H1 (cell line): ENCODE data around the gene VWF. TPM values are rescaled to one million over a fixed set of nuclear protein-coding genes. Genes with fewer than 3 reads are reported as not detected.

Experiments used
- CTCF ChIA-PET: fragments of 300-600 bp; sonication (Branson Sonifier 250); formaldehyde crosslinking; loops from one replicate; lab custom pipeline; 2021; ENCODE audit not compliant: partially characterized antibody; lab: Charles Lee
- POLR2A ChIA-PET: fragments of 300-600 bp; sonication (Branson Sonifier 250); formaldehyde crosslinking; loops from one replicate; lab custom pipeline; 2021; ENCODE audit warnings: inconsistent platforms; ENCODE audit not compliant: partially characterized antibody; lab: Charles Lee
- DNase-seq, 2 experiments: peaks; one replicate each; pipeline versions ENCODE4 v3.0.0 to v3.0.0-alpha.2; 2010 to 2022; ENCODE audit warnings: low spot score in 2 of 2, low read depth in 1 of 2, mixed read lengths in 1 of 2
- FAIRE-seq: peaks from 2 replicates; lab custom pipeline; 2011; peaks lifted over from hg19 to GRCh38; lab: Jason Lieb, UNC
- H2AFZ ChIP-seq: 2 replicates; pipeline ENCODE4 v1.8.1; 2012; ENCODE audit warnings: low read length, inconsistent platforms
- H2AK5ac ChIP-seq: 2 replicates; pipeline ENCODE4 v1.6.1; 2013; ENCODE audit warnings: low read depth, low read length
- H2BK120ac ChIP-seq: replicated peaks from 2 replicates; pipeline ENCODE3; 2013; ENCODE audit warnings: low read depth, low read length, inconsistent platforms
- H2BK12ac ChIP-seq: 2 replicates; pipeline ENCODE4 v1.6.1; 2013; ENCODE audit warnings: low read depth, low read length
- H2BK15ac ChIP-seq: 2 replicates; pipeline ENCODE4 v1.6.1; 2013; ENCODE audit warnings: low read length
- H2BK20ac ChIP-seq: 2 replicates; pipeline ENCODE4 v1.6.1; 2013; ENCODE audit warnings: low read length
- H2BK5ac ChIP-seq: 2 replicates; pipeline ENCODE4 v1.6.1; 2013; ENCODE audit warnings: low read depth, low read length
- H3K14ac ChIP-seq: 2 replicates; pipeline ENCODE4 v1.6.1; 2013; ENCODE audit warnings: inconsistent platforms; ENCODE audit not compliant: insufficient read length
- H3K18ac ChIP-seq: 2 replicates; pipeline ENCODE4 v1.6.1; 2013; ENCODE audit warnings: low read length; ENCODE audit errors: extremely low read depth
- H3K23ac ChIP-seq: 2 replicates; pipeline ENCODE4 v1.6.1; 2013; ENCODE audit warnings: inconsistent platforms; ENCODE audit not compliant: insufficient read length
- H3K23me2 ChIP-seq: 2 replicates; pipeline ENCODE4 v1.6.1; 2013; ENCODE audit warnings: low read depth, low read length
- H3K27ac ChIP-seq: 2 replicates; pipeline ENCODE4 v1.6.1; 2011; ENCODE audit warnings: low read depth, low read length, inconsistent platforms
- H3K27me3 ChIP-seq, 4 experiments: replicated peaks in 1 of 4; 1 replicate in 1 of 4; 2 replicates in 3 of 4; pipeline versions ENCODE4 v1.6.1 to v1.8.1; 2011 to 2013; ENCODE audit warnings: low read length in 3 of 4, mild to moderate bottlenecking in 3 of 4, inconsistent platforms in 2 of 4, mixed read lengths in 2 of 4, moderate library complexity in 1 of 4; ENCODE audit not compliant: control insufficient read depth in 3 of 4, insufficient read depth in 3 of 4; ENCODE audit errors: extremely low read depth in 1 of 4
- H3K36me3 ChIP-seq, 4 experiments: 2 replicates each; pipeline versions ENCODE4 v1.6.1 to v1.8.1; 2011 to 2013; ENCODE audit warnings: mild to moderate bottlenecking in 4 of 4, low read length in 3 of 4, moderate library complexity in 2 of 4, control low read depth in 1 of 4, inconsistent platforms in 1 of 4; ENCODE audit not compliant: insufficient read depth in 4 of 4, control insufficient read depth in 2 of 4
- H3K4ac ChIP-seq: replicated peaks from 2 replicates; pipeline ENCODE3; 2013; ENCODE audit warnings: low read length, low read depth, mixed read lengths, inconsistent platforms; ENCODE audit not compliant: insufficient read length
- H3K4me1 ChIP-seq, 4 experiments: replicated peaks in 1 of 4; 1 replicate in 1 of 4; 2 replicates in 3 of 4; pipeline versions ENCODE4 v1.6.1 to v1.8.1; 2011 to 2013; ENCODE audit warnings: low read length in 3 of 4, inconsistent platforms in 2 of 4, mixed read lengths in 1 of 4; ENCODE audit not compliant: insufficient read depth in 4 of 4, control insufficient read depth in 3 of 4
- H3K4me2 ChIP-seq, 2 experiments: 2 replicates each; pipeline versions ENCODE4 v1.6.1 to v1.8.1; 2011 to 2013; ENCODE audit warnings: low read depth in 2 of 2, low read length in 2 of 2, control low read depth in 1 of 2, inconsistent platforms in 1 of 2, mild to moderate bottlenecking in 1 of 2; ENCODE audit not compliant: insufficient read depth in 1 of 2
- H3K4me3 ChIP-seq, 4 experiments: fragments of 200-600, 300-600 bp in 1 of 4; sonication (generic), shearing (Covaris generic), sonication (Bioruptor Twin) in 1 of 4; 2 replicates each; pipeline versions ENCODE4 v1.5.1 to v1.8.1; 2011 to 2016; ENCODE audit warnings: low read length in 4 of 4, low read depth in 3 of 4, control low read depth in 2 of 4, inconsistent platforms in 2 of 4, mild to moderate bottlenecking in 2 of 4, mixed read lengths in 1 of 4, moderate library complexity in 1 of 4; ENCODE audit not compliant: insufficient read depth in 2 of 4; ENCODE audit errors: extremely low read depth in 1 of 4
- H3K56ac ChIP-seq: replicated peaks from 2 replicates; pipeline ENCODE3; 2013; ENCODE audit warnings: low read depth, mild to moderate bottlenecking, mixed read lengths, low read length, inconsistent platforms; ENCODE audit not compliant: insufficient read length
- H3K79me1 ChIP-seq: 2 replicates; pipeline ENCODE4 v1.6.1; 2013; ENCODE audit warnings: low read depth, low read length, control low read depth
- H3K79me2 ChIP-seq, 2 experiments: 2 replicates each; pipeline versions ENCODE4 v1.6.1 to v1.8.1; 2012 to 2013; ENCODE audit warnings: low read length in 2 of 2, mild to moderate bottlenecking in 2 of 2, inconsistent platforms in 1 of 2; ENCODE audit not compliant: insufficient read depth in 2 of 2, control insufficient read depth in 1 of 2
- H3K9ac ChIP-seq, 4 experiments: replicated peaks in 1 of 4; 1 replicate in 1 of 4; 2 replicates in 3 of 4; pipeline versions ENCODE4 v1.6.1 to v1.8.1; 2011 to 2013; ENCODE audit warnings: low read depth in 3 of 4, low read length in 3 of 4, control low read depth in 2 of 4, mild to moderate bottlenecking in 2 of 4, moderate library complexity in 2 of 4, inconsistent platforms in 1 of 4; ENCODE audit errors: extremely low read depth in 1 of 4
- H3K9me3 ChIP-seq, 2 experiments: 2 replicates each; pipeline versions ENCODE4 v1.6.1 to v1.8.1; 2012 to 2013; ENCODE audit warnings: mild to moderate bottlenecking in 2 of 2, moderate library complexity in 2 of 2, control low read depth in 1 of 2, inconsistent platforms in 1 of 2, low read depth in 1 of 2, low read length in 1 of 2, mixed read lengths in 1 of 2; ENCODE audit not compliant: insufficient read depth in 2 of 2
- H4K20me1 ChIP-seq, 2 experiments: replicated peaks in 1 of 2; 2 replicates each; pipeline versions ENCODE3 to v1.8.1; 2011 to 2013; ENCODE audit warnings: inconsistent platforms in 2 of 2, low read length in 2 of 2, mild to moderate bottlenecking in 1 of 2; ENCODE audit not compliant: insufficient read depth in 2 of 2, control insufficient read depth in 1 of 2
- H4K5ac ChIP-seq: 2 replicates; pipeline ENCODE4 v1.6.1; 2013; ENCODE audit warnings: low read length, low read depth, mixed read lengths, inconsistent platforms; ENCODE audit not compliant: insufficient read length
- H4K8ac ChIP-seq: 2 replicates; pipeline ENCODE4 v1.8.0; 2013; ENCODE audit warnings: mild to moderate bottlenecking, moderate library complexity, low read length, inconsistent platforms; ENCODE audit not compliant: insufficient read depth; ENCODE audit errors: extremely low read depth
- H4K91ac ChIP-seq: replicated peaks from 2 replicates; pipeline ENCODE3; 2013; ENCODE audit warnings: low read length, mixed read lengths, inconsistent platforms; ENCODE audit not compliant: insufficient read length
- BCL11A ChIP-seq, 2 experiments: IDR thresholded peaks; one replicate each; pipeline ENCODE4 v1.6.1; 2011; ENCODE audit warnings: low read depth in 2 of 2, low read length in 2 of 2, mild to moderate bottlenecking in 2 of 2
- CBX8 ChIP-seq: fragments of 300-800, 300-1000 bp; sonication (generic); IDR thresholded peaks from 2 replicates; pipeline ENCODE4 v1.7.1; 2016; ENCODE audit warnings: low read depth, low read length, borderline replicate concordance
- CHD1 ChIP-seq: IDR thresholded peaks from 2 replicates; pipeline ENCODE4 v1.6.1; 2012; ENCODE audit warnings: low read depth, low read length, improper control_type of control experiment
- EGR1 ChIP-seq: IDR thresholded peaks from 2 replicates; pipeline ENCODE4 v1.6.1; 2011; ENCODE audit warnings: low read depth, low read length, borderline replicate concordance
- HDAC2 ChIP-seq, 2 experiments: fragments of 300-600 bp in 1 of 2; sonication (generic) in 1 of 2; IDR thresholded peaks; 2 replicates each; pipeline ENCODE4 v1.6.1; 2011 to 2012; ENCODE audit warnings: low read depth in 2 of 2, low read length in 2 of 2, mild to moderate bottlenecking in 2 of 2, moderate library complexity in 2 of 2, borderline replicate concordance in 1 of 2, inconsistent platforms in 1 of 2
- POLR2A ChIP-seq, 2 experiments: IDR thresholded peaks; 1 replicate in 1 of 2; 2 replicates in 1 of 2; pipeline ENCODE4 v1.6.1; 2011; ENCODE audit warnings: low read depth in 2 of 2, low read length in 2 of 2, mild to moderate bottlenecking in 2 of 2; ENCODE audit errors: control extremely low read depth in 1 of 2
- RBBP5 ChIP-seq: IDR thresholded peaks from 2 replicates; pipeline ENCODE4 v1.7.1; 2012; ENCODE audit warnings: low read depth, mild to moderate bottlenecking, inconsistent platforms, low read length, moderate library complexity, borderline replicate concordance
- SIRT6 ChIP-seq: IDR thresholded peaks from one replicate; pipeline ENCODE4 v1.7.1; 2012; ENCODE audit warnings: low read length, inconsistent platforms
- WGBS, 2 experiments: shearing (Covaris generic) in 1 of 2; methylation state at CpG; one replicate each; pipeline versions ENCODE4 v1.1.6 to v1.1.7; 2013 to 2015; ENCODE audit warnings: low lambda C conversion rate in 2 of 2, mixed read lengths in 2 of 2, inconsistent platforms in 1 of 2, low coverage in 1 of 2, missing lambda C conversion rate in 1 of 2; ENCODE audit not compliant: insufficient replicate concordance in 2 of 2, insufficient coverage in 1 of 2, insufficient read length in 1 of 2; ENCODE audit errors: extremely low coverage in 1 of 2, missing lambda C conversion rate in 1 of 2; 5-methylcytosine and 5-hydroxymethylcytosine counted together
- polyA plus RNA-seq, 7 experiments: library from polyadenylated mRNA; depleted of rRNA in 3 of 7; stranded (reverse) in 5 of 7; unstranded in 2 of 7; fragments of >200 nt in 5 of 7; fragments of 200-250 nt in 2 of 7; gene quantifications; 1 replicate in 5 of 7; 2 replicates in 1 of 7; 4 replicates in 1 of 7; pipeline versions ENCODE4 v1.2.1 to v1.2.3, GENCODE V29; 2011 to 2013; ENCODE audit warnings: missing spikeins in 2 of 7, mixed read lengths in 2 of 7
- total RNA-seq: library from RNA; stranded (reverse); fragmentation: NEBNext Ultra II Directional; extraction: Animal tissue kit (Norgen Biotek cat#: 25700); gene quantifications from 2 replicates; pipeline ENCODE4 v1.2.1, GENCODE V29; 2021
- TF ChIP-seq, protein P1 (sequence below): IDR thresholded peaks from 2 replicates; pipeline ENCODE4 v1.6.1; 2012; ENCODE audit warnings: low read length, inconsistent platforms

Gene VWF
- total and polyA plus RNA-seq, 2 of the 8 experiments (the other 6 are each of a cell fraction or from before 2014, with no cell fraction given): 0.39 to 0.60 TPM

DNA sequence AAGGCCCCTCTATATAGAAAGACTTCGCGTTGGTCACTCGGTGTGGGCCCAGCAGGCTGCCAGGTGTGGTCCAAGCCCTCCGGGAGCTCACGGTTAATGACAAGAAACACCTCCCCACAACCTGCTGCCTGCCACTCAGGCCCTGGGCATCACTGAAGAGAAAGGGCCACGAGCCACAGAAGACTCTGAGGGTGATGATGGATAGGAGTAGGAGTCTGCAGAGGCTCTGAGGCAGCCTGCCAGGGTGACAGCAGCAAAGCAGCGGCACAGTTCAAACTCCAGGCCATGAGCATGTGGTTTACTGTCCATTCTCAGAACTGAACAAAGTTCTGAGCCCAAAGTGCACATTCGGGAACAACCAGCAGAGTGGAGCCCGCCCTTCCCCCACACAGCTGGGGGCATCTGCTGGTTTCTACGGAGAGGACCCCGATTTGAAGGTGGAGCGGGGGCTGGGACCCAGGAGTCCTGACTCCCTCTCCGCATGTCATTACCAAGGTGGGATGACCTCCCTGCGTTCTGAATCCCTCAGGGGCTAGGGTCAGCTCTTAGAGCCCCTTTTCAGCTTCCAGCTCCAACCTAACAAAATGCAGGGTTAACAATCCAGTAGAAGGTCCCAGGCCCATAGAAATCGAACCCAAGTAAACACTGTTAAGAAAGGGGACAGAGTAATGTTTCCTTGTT, 65.8 kb downstream of the VWF start:
- FAIRE-seq: no peak

More for the DNA sequence above, 65.8 kb downstream of the VWF start:
- TF ChIP-seq HDAC2 (IDR thresholded peaks at IDR 0.05; ENCODE audit: borderline replicate concordance in 1 of 2, low read depth in 2 of 2, low read length in 2 of 2) (no peak), SIRT6 (no peak), RBBP5 (no peak), CBX8 (no peak), POLR2A (IDR thresholded peaks at IDR 0.05; ENCODE audit: control extremely low read depth in 1 of 2, low read depth in 2 of 2, low read length in 2 of 2) (no peak), CHD1 (no peak), BCL11A (IDR thresholded peaks at IDR 0.05; ENCODE audit: low read depth in 2 of 2, low read length in 2 of 2) (no peak), EGR1 (no peak)
- TF ChIP-seq, protein P1, sequence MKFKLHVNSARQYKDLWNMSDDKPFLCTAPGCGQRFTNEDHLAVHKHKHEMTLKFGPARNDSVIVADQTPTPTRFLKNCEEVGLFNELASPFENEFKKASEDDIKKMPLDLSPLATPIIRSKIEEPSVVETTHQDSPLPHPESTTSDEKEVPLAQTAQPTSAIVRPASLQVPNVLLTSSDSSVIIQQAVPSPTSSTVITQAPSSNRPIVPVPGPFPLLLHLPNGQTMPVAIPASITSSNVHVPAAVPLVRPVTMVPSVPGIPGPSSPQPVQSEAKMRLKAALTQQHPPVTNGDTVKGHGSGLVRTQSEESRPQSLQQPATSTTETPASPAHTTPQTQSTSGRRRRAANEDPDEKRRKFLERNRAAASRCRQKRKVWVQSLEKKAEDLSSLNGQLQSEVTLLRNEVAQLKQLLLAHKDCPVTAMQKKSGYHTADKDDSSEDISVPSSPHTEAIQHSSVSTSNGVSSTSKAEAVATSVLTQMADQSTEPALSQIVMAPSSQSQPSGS: no peak
- TF ChIP-seq, all 59 proteins: peak for 0
- 75% methylated on average over 15 of the region's 15 CpGs; no CpG with 5 or more reads in 1 of the 2 experiments for WGBS, 2 experiments
- Histone ChIP-seq H3K27ac (no peak overlapping the region), H2BK120ac (peak overlapping the region; percentile 55), H2BK15ac (0 out of 2 replicates have a peak overlapping the region, but pooled peaks have one; percentile 61), H3K4me2 (peak overlapping the region in 1 of 2 experiments; percentile 92; a peak in 1 of 4 replicates), H3K18ac (no peak overlapping the region; the same call in 1 of the 2 replicates), H4K91ac (no peak overlapping the region), H3K79me1 (no peaks in the 10 kb centered on the region), H3K4me3 (no peak overlapping the region; a peak in 1 of 8 replicates), H3K56ac (no peak overlapping the region), H4K5ac (no peak overlapping the region), H2BK20ac (peak overlapping the region; percentile 82; the same call in 1 of the 2 replicates), H3K4me1 (peaks cover 7 to 18% (median 16%) of the 10 kb centered on the region in 4 experiments), H3K14ac (no peak overlapping the region), H4K20me1 (no peaks in the 10 kb centered on the region), H2BK12ac (peak overlapping the region; percentile 90; the same call in 1 of the 2 replicates), H3K4ac (no peak overlapping the region), H2AFZ (no peak overlapping the region), H3K9ac (no peak overlapping the region; a peak in 1 of 7 replicates), H3K23ac (no peak overlapping the region), H2BK5ac (no peak overlapping the region; the same call in 1 of the 2 replicates), H3K36me3 (no peaks in the 10 kb centered on the region), H3K9me3 (no peaks in the 10 kb centered on the region), H2AK5ac (0 out of 2 replicates have a peak overlapping the region, but pooled peaks have one; percentile 28), H4K8ac (no peak overlapping the region), H3K79me2 (no peaks in the 10 kb centered on the region), H3K27me3 (peaks cover 0 to 16% (median 10%) of the 10 kb centered on the region in 4 experiments; a peak in 5 of 7 replicates), H3K23me2 (peaks cover 8% of the 10 kb centered on the region; the same call in 1 of the 2 replicates)
- ChIA-PET CTCF (interaction anchor here (0.6 to 7.1 kb wide), 28 partner anchors 8 to 321 kb away, joined by 3 to 36 read pairs (median 5); no protein-coding TSS in a partner anchor), POLR2A (interaction anchor here (1.0 to 1.5 kb wide), 5 partner anchors 21 to 254 kb away, joined by 3 read pairs; no protein-coding TSS in a partner anchor)
- no peak for DNase-seq
